HCT116 (cell line): ENCODE measurements around the gene NDC1. TPM values are rescaled to one million over a fixed set of nuclear protein-coding genes. Genes with fewer than 3 reads are reported as not detected.

ENCODE experiments used
- ATAC-seq: fragments of 200-7000 bp; cut with Tn5 transposase; 2 replicates; pipeline ENCODE4 v1.9.1; 2020; ENCODE audit warnings: mild to moderate bottlenecking, moderate library complexity
- BruUV-seq: library from RNA; stranded (reverse); fragments of 400-500 nt; replicated peaks from 2 replicates; lab custom pipeline; 2021; lab: Mats Ljungman, UMichigan
- CTCF ChIA-PET: fragments of 300-600 bp; sonication (Branson Sonifier 250); formaldehyde crosslinking; loops from one replicate; lab custom pipeline; 2021; ENCODE audit warnings: antibody characterized with exemption; lab: Charles Lee
- POLR2A ChIA-PET: fragments of 300-600, 350-600 bp; sonication (Branson Sonifier 250); formaldehyde crosslinking; loops from one replicate; lab custom pipeline; 2021; ENCODE audit warnings: antibody characterized with exemption; lab: Charles Lee
- RAD21 ChIA-PET, 2 experiments: fragments of 300-600 bp; sonication (Branson Sonifier 250); formaldehyde crosslinking; loops; one replicate each; lab custom pipeline; 2023; ENCODE audit warnings: low total read pairs in 2 of 2; ENCODE audit not compliant: uncharacterized antibody in 2 of 2, unreplicated experiment in 2 of 2, low non-redundant PET in 1 of 2; lab: Charles Lee
- DNase-seq: peaks from one replicate; pipeline ENCODE4 v3.0.0-alpha.2; 2010; ENCODE audit warnings: low read depth, low spot score
- H2AFZ ChIP-seq: fragments of 200-600 bp; shearing (Covaris generic), sonication (generic); 2 replicates; pipeline ENCODE4 v1.6.1; 2017; ENCODE audit warnings: low read depth, mixed run types, mixed read lengths, antibody characterized with exemption, low read length; ENCODE audit not compliant: poor library complexity, severe bottlenecking
- H3K27ac ChIP-seq: 2 replicates; pipeline ENCODE4 v1.5.1; 2012; ENCODE audit warnings: low read depth, low read length
- H3K27me3 ChIP-seq: fragments of 200-600 bp; sonication (generic); 2 replicates; pipeline ENCODE4 v1.6.1; 2016; ENCODE audit warnings: mixed run types, low read length, mixed read lengths; ENCODE audit not compliant: insufficient read depth
- H3K36me3 ChIP-seq, 2 experiments: fragments of 200-500 bp in 1 of 2; fragments of 200-600 bp in 1 of 2; sonication (Bioruptor generic) in 1 of 2; sonication (generic) in 1 of 2; 2 replicates each; pipeline versions ENCODE4 v1.5.1 to v1.6.1; 2014 to 2016; ENCODE audit warnings: low read length in 2 of 2, inconsistent platforms in 1 of 2, mixed read lengths in 1 of 2, mixed run types in 1 of 2; ENCODE audit not compliant: insufficient read depth in 2 of 2, control insufficient read depth in 1 of 2
- H3K4me1 ChIP-seq, 2 experiments: fragments of 200-600 bp in 1 of 2; sonication (generic) in 1 of 2; 2 replicates each; pipeline versions ENCODE4 v1.5.1 to v1.6.1; 2012 to 2017; ENCODE audit warnings: low read length in 2 of 2, inconsistent platforms in 1 of 2, mild to moderate bottlenecking in 1 of 2, mixed read lengths in 1 of 2, mixed run types in 1 of 2, moderate library complexity in 1 of 2; ENCODE audit not compliant: insufficient read depth in 2 of 2, control insufficient read depth in 1 of 2
- H3K4me2 ChIP-seq: fragments of 200-600 bp; sonication (generic); 2 replicates; pipeline ENCODE4 v1.6.1; 2017; ENCODE audit warnings: mixed run types, low read length, mixed read lengths
- H3K4me3 ChIP-seq, 2 experiments: fragments of 200-600 bp in 1 of 2; sonication (generic) in 1 of 2; replicated peaks in 1 of 2; 2 replicates each; pipeline ENCODE4 v1.5.1; 2011 to 2016; ENCODE audit warnings: low read length in 2 of 2, control low read depth in 1 of 2, low read depth in 1 of 2, mild to moderate bottlenecking in 1 of 2, mixed read lengths in 1 of 2, mixed run types in 1 of 2
- H3K79me2 ChIP-seq: fragments of 200-600 bp; sonication (generic); 2 replicates; pipeline ENCODE4 v1.6.1; 2017; ENCODE audit warnings: mild to moderate bottlenecking, mixed run types, low read length, moderate library complexity, mixed read lengths; ENCODE audit not compliant: insufficient read depth
- H3K9ac ChIP-seq: fragments of 200-600 bp; sonication (generic); 2 replicates; pipeline ENCODE4 v1.6.1; 2016; ENCODE audit warnings: low read length, mixed read lengths
- H3K9me2 ChIP-seq: fragments of 200-600 bp; sonication (generic), shearing (Covaris generic); 2 replicates; pipeline ENCODE4 v1.6.1; 2017; ENCODE audit warnings: mixed run types, mild to moderate bottlenecking, moderate library complexity; ENCODE audit not compliant: insufficient read depth
- H3K9me3 ChIP-seq, 2 experiments: fragments of 200-500 bp in 1 of 2; fragments of 200-600 bp in 1 of 2; sonication (Bioruptor generic) in 1 of 2; sonication (generic) in 1 of 2; 2 replicates each; pipeline ENCODE4 v1.6.1; 2014 to 2017; ENCODE audit warnings: low read length in 2 of 2, mixed read lengths in 2 of 2, inconsistent platforms in 1 of 2, low read depth in 1 of 2, mild to moderate bottlenecking in 1 of 2, mixed run types in 1 of 2, moderate library complexity in 1 of 2; ENCODE audit not compliant: control insufficient read depth in 1 of 2, insufficient read depth in 1 of 2
- H4K20me1 ChIP-seq: fragments of 200-600 bp; sonication (generic), shearing (Covaris generic); 2 replicates; pipeline ENCODE4 v1.6.1; 2017; ENCODE audit warnings: mixed run types, mild to moderate bottlenecking, moderate library complexity; ENCODE audit not compliant: insufficient read depth
- CBX3 ChIP-seq: IDR thresholded peaks from 2 replicates; pipeline ENCODE4 v1.6.1; 2012; ENCODE audit warnings: low read depth
- CTCF ChIP-seq, 3 experiments: fragments of 200-600 bp in 1 of 3; sonication (generic) in 1 of 3; IDR thresholded peaks in 2 of 3; conservative IDR thresholded peaks in 1 of 3; 2 replicates each; pipeline ENCODE4 v1.5.1; 2012 to 2017; ENCODE audit warnings: low read depth in 2 of 3, low read length in 2 of 3, antibody characterized with exemption in 1 of 3, borderline replicate concordance in 1 of 3, control low read depth in 1 of 3, mild to moderate bottlenecking in 1 of 3, mixed read lengths in 1 of 3, mixed run types in 1 of 3, moderate library complexity in 1 of 3; ENCODE audit not compliant: insufficient read depth in 1 of 3
- ELF1 ChIP-seq: IDR thresholded peaks from 2 replicates; pipeline ENCODE4 v1.6.1; 2012; ENCODE audit warnings: low read depth, borderline replicate concordance
- JUND ChIP-seq: IDR thresholded peaks from 2 replicates; pipeline ENCODE4 v1.6.1; 2012
- POLR2A ChIP-seq: IDR thresholded peaks from 2 replicates; pipeline ENCODE4 v1.7.0; 2011; ENCODE audit warnings: borderline replicate concordance; ENCODE audit not compliant: insufficient read depth, insufficient read length; ENCODE audit errors: extremely low read depth
- POLR2AphosphoS5 ChIP-seq: IDR thresholded peaks from 2 replicates; pipeline ENCODE4 v1.6.1; 2011; ENCODE audit warnings: mild to moderate bottlenecking, low read depth, low read length, moderate library complexity
- RAD21 ChIP-seq: IDR thresholded peaks from 2 replicates; pipeline ENCODE4 v1.6.1; 2012; ENCODE audit warnings: low read depth, mild to moderate bottlenecking
- REST ChIP-seq: IDR thresholded peaks from 2 replicates; pipeline ENCODE4 v1.6.1; 2012; ENCODE audit warnings: low read depth
- SIN3A ChIP-seq: IDR thresholded peaks from 2 replicates; pipeline ENCODE4 v1.6.1; 2012; ENCODE audit warnings: low read depth
- SP1 ChIP-seq: IDR thresholded peaks from 2 replicates; pipeline ENCODE4 v1.6.1; 2012; ENCODE audit warnings: low read depth
- TCF7L2 ChIP-seq: IDR thresholded peaks from 2 replicates; pipeline ENCODE4 v1.7.0; 2011; ENCODE audit warnings: borderline replicate concordance, inconsistent platforms; ENCODE audit not compliant: insufficient read depth, insufficient read length; ENCODE audit errors: extremely low read depth
- YY1 ChIP-seq: IDR thresholded peaks from 2 replicates; pipeline ENCODE4 v1.6.1; 2011; ENCODE audit warnings: low read length, low read depth, moderate library complexity, mild to moderate bottlenecking; ENCODE audit not compliant: insufficient replicate concordance; ENCODE audit errors: extremely low read depth
- ZBTB33 ChIP-seq: IDR thresholded peaks from 2 replicates; pipeline ENCODE4 v1.6.1; 2011; ENCODE audit warnings: mild to moderate bottlenecking, low read length, moderate library complexity; ENCODE audit not compliant: insufficient replicate concordance; ENCODE audit errors: extremely low read depth
- ZFX ChIP-seq: fragments of 450-650 bp; IDR thresholded peaks from 2 replicates; pipeline ENCODE4 v1.6.1; 2017
- ZNF274 ChIP-seq: fragments of 200-500 bp; sonication (Bioruptor generic); IDR thresholded peaks from 2 replicates; pipeline ENCODE4 v1.6.1; 2014; ENCODE audit warnings: mild to moderate bottlenecking, low read depth, low read length, inconsistent platforms
- intact Hi-C: fragments of 100-400 bp; cut with micrococcal nuclease; formaldehyde crosslinking; loops from 2 replicates; pipeline ENCODE4 v1.10.0; 2022
- total RNA-seq: library from RNA; stranded (reverse); gene quantifications from one replicate; pipeline ENCODE4 v1.2.1, GENCODE V29; 2021; ENCODE audit not compliant: unreplicated experiment

Gene NDC1
- total RNA-seq, 1 experiment from 2014 or later, result 54.7 TPM

GRCh38 chr1:53747841-53748240, 90.3 kb downstream of the NDC1 start:
- H3K4me2 ChIP-seq, result no peak overlapping the region
- BruUV-seq, result no TSS peak
- CTCF ChIA-PET, result no interaction called here
- H3K4me3 ChIP-seq, result no peak overlapping the region
- no peak for DNase-seq
- POLR2A ChIA-PET, result no interaction called here
- no peaks in the 10 kb centered on the region for H3K9me2 ChIP-seq
- H3K79me2 ChIP-seq, result no peaks in the 10 kb centered on the region
- no peaks in the 10 kb centered on the region for H4K20me1 ChIP-seq
- ATAC-seq, result no peak
- no peaks in the 10 kb centered on the region for H3K27me3 ChIP-seq
- H3K9ac ChIP-seq, result no peak overlapping the region
- intact Hi-C loops, result no loop called here
- H3K36me3 ChIP-seq, result no peaks in the 10 kb centered on the region
- RAD21 ChIA-PET, result no interaction called here
- no peak overlapping the region for H2AFZ ChIP-seq
- TF ChIP-seq CTCF (IDR thresholded peaks at IDR 0.05 in 2 of 3, conservative IDR thresholded peaks at IDR 0.05 in 1 of 3; ENCODE audit: borderline replicate concordance in 1 of 3, insufficient read depth in 1 of 3, low read depth in 2 of 3, low read length in 2 of 3), result no peak
- no peak for TF ChIP-seq SP1
- TF ChIP-seq REST, result no peak
- no peak for TF ChIP-seq RAD21
- no peak for TF ChIP-seq ZNF274
- no peak for TF ChIP-seq ZFX
- TF ChIP-seq TCF7L2, result no peak
- TF ChIP-seq CBX3, result no peak
- TF ChIP-seq JUND, result no peak
- no peak for TF ChIP-seq YY1
- TF ChIP-seq POLR2AphosphoS5, result no peak
- TF ChIP-seq SIN3A, result no peak
- TF ChIP-seq ELF1, result no peak
- no peak for TF ChIP-seq ZBTB33
- TF ChIP-seq POLR2A, result no peak
- no peaks in the 10 kb centered on the region for H3K4me1 ChIP-seq
- H3K27ac ChIP-seq, result no peak overlapping the region
- peaks cover 3 to 7% of the 10 kb centered on the region in 2 experiments; a peak in 1 of 4 replicates for H3K9me3 ChIP-seq
